Fibroblast of skin of abdomen (primary cell): ENCODE data around the gene SH3D19.
"Not testable (repeated sequence)": the region's sequence is repeated elsewhere in the genome, so short reads cannot be mapped to it uniquely, and the experiment has no call there.

Source experiments
- DNase-seq: peaks from one replicate; pipeline ENCODE4 v3.0.0-alpha.2; 2013

SH3D19 gene

DNA sequence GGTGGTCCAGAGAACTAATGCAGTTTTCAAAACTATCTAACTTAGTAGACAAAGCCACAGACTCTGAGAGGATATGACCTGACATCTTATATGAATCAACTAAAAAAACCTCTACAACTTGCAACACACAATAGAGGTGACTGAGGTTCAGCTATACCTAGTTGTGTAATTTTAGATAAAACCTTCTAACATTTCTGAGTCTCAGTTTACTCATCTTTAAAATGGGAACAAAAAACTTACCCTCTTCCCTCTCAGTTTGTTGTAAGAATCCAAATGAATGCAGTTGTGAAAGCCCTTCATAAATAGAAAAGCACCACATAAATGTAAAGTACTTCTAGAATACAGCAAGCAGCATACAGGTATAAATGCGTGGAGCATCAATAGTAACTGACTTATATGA is 5.9 kb downstream of the SH3D19 start:
- DNase-seq = no peak

DNA sequence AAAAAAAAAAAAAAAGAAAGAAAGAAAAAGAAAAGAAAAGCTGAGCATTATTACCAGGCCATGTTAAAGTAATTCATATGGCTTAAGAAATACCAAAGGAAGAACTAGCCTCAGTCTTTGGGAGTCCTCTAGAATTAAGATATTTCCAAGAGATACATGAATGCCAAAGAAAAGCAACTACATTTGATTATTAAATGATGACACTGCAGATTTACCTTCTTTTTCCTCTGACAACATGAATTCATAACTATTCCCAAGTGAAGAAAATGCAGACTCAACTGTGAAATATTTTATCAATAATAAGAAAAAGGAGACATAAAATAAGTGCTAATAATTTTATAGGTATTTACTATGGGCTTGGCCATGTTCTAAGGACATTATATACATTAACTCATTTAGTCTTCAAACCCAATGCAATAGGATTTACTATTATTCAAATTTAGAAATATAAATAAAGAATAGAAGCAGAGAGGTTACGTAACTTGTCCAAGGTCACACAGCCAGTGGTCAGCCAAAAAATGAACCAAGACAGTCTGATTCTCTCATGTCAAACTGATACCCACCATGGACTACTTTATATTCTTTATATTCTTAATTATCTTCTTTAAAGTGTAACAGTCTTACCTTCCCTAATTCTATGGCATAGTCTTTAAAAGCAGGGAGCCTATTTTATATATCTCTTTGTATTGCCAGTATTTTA is 6.9 kb downstream of the SH3D19 start:
- no peak for DNase-seq

DNA sequence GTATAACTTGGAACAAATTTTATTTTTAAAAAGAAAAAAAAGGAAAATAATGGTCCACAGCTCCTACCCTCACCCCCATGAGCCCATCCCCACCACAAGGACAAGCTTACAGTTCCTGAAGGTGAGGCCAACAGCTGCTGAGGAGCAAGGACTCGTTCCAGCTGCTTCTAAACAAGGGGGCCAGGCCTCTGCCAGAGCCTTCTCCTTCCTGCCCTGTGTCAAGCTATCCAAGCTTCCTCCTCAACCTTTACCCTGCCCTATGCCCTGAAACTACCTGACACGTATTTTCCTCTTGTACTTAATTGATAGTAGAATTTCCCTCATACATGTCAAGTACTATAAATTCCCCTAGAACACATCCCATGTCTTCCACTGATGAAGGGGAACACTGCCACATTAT is 8.8 kb downstream of the SH3D19 start:
- no peak for DNase-seq

DNA sequence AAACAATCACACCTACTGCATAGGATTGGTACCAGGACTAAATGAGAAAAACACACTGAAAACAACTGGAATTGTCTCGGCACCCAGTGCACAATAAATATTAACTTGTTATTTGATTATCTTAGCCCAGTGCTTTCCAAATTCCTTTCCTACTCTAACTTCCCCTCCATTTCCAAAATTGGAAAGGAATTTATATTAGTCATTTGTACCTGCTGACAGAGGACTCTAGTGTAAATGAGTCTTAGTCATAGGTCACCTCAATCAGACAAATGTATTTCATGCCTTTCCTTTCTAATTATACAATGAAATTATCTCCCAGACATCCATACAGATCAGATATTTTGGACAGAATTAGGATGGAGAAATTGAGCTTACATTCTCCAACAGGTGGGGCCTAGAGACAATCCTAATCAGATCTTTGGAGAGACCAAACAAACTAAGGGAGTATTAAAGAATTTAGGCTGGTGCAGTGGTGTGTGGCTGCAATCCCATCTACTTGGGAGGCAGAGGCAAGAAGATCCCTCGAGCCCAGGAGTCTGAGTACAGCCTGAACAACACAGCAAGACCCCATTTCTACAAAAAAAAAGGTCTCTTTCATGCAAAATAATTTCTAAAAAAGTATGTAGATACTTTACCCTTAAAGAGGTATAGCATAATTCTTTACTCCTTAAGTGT is 10.1 kb downstream of the SH3D19 start:
- peak; percentile 23 for DNase-seq

DNA sequence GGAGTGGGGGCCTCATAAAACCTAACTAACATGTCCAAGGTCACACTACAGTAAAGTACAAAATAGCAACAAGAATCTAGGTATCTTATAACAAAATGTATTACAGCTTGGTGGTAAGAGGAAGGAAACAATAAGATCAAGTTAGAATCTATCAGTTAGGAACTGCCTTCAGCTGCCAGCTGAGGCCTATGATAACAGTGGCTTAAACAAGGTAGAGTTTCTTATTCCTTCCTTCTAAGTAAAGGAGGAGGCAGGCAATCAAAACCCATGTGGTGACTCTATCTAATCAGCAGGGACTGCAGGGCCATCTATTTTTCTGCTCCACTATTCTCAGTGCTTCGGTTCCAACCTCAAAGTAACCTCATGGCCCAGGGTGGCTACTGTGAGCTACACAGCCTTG is 10.9 kb downstream of the SH3D19 start:
- no peak for DNase-seq

DNA sequence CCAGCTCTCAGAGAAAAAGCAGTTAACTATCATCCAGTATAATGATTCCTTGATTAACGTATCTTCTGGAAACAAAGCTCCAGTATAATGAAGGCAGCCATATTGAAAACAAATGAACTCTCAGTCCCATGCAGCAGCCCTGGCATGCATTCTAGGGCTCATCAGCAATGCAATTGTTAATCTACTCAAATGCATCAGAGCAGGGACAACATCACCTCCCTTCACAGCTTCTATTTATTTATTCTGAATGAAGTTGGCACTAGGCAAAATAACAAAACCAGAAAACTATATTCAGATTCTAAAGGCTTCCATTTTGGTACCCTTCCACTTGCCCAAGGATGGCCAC is 11.4 kb downstream of the SH3D19 start:
- no peak for DNase-seq

DNA sequence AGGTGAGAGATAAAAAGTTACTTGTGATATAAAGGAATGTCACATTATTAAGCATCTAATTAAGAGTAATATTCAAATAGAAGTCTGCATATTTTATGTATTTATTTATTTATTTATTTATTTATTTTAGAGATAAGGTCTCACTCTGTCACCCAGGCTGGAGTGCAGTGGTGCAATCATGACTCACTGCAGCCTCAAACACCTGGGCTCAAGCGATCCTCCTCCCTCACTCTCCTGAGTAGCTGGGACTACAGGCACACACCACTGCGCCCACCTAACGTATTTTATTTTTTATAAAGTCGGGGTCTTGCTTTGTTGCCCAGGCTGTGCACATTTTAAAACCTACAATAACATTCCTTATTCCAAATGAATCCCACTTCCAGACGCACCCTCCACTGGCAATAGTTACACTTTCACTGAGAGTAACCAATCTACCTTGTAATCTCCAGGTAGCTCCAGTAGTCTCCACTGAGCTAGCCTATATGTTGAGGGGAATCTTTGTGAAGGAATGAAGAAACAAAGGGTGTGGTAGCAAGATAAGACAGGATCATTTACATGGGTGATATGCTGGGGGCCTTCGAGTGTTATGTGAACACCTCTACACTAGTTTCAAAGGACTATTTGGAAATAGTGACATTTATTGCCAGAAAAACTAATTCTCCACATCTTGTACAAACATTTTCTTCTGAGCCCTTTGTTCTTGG is 11.9 kb downstream of the SH3D19 start:
- no peak for DNase-seq

DNA sequence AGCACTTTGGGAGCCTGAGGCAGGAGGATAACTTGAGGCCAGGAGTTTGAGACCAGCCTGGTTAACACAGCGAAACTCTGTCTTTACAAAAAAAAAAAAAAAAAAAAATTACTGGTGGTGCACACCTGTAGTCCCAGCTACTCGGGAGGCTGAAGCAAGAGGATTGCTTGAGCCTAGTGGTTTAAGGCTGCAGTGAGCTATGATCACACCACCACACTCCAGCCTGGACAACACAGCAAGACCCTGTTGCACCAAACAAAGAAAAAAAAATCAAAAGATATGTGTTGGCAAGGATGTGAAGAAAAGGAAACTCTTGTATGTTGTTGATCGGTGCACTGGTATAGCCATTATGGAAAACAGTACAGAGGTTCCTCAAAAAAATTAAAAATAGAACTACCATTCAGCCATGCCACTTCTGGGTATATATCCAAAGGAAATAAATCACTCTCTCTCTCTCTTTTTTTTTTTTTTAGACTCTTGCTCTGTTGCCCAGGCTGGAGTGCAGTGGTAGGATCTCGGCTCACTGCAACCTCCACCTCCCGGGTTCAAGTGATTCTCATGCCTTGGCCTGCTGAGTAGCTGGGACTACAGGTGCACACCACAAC is 15.2 kb downstream of the SH3D19 start:
- DNase-seq = no peak

DNA sequence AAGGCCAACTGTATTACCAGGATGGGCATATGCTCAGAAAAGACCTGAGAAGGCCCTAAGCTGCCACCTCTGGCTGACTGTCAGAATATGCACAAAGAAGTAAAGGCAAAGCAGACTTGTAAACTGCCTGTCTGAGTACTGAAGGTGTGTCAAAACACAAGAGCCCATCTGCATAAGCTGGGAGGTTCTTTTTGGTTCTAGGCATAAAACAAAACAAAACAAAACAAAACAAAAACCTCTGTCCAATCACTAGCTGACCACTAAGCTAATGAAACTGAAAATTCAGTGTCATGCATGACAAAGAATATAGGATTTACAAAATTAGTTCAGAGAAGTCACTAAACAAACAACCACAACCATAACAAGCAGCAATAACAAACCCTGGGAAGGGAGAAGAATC is 20.6 kb downstream of the SH3D19 start:
- DNase-seq = no peak

DNA sequence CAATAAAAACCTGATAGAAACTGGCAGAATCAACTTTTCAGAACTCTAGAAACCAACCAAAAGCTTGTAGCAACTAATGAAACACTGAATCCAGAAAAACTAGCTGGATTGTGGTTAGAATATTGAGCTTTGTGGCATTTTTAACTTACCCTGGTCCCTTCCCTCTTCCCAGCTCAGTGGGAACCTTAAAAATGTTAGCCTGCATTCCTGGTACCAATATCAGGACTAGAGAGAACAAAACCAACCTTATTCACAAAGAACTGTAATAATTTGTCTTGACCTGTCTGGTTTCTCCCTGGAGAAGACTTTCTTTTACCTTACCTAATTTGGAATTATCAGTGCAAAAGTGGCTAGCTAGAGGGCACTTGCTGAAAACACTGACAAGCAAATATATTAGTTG is 21.2 kb downstream of the SH3D19 start:
- DNase-seq = peak; percentile 10

DNA sequence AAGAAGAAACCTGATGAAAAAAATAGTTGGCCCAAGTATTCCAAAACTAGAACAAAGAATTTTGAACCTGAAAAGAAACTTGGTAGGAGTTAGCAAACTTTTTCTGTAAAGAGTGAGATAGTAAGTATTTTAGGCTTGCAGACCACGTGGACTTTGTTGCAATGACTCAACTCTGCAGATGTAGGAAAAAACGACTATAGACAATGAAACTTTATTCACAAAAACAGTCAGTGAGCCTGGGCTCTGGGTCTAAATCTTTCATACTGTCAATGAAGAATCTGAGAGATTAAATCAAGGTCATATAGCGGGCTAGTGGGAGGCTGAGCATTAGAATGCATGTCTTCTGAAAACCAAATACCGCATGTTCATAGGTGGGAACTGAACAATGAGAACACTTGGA is 23.0 kb downstream of the SH3D19 start:
- peak; percentile 75 for DNase-seq

DNA sequence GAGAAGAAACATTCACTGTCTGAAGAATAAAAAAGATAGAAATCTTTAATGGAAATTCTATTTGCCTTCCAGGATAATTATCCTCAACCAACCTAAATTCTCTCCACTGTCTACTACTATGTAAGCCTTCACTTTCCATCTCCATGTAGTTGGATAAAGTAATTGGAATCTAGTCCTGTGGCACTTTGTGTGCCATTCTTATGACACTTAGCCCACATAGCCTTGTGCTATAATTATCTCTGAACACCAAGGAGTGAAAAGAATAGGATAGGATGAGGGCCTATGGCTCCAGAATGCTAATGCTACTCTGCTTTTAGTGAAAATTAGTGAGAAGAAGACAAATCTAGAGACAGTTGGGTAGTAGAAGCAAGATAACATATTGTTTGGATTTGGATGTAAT is 28.2 kb downstream of the SH3D19 start:
- no peak for DNase-seq

DNA sequence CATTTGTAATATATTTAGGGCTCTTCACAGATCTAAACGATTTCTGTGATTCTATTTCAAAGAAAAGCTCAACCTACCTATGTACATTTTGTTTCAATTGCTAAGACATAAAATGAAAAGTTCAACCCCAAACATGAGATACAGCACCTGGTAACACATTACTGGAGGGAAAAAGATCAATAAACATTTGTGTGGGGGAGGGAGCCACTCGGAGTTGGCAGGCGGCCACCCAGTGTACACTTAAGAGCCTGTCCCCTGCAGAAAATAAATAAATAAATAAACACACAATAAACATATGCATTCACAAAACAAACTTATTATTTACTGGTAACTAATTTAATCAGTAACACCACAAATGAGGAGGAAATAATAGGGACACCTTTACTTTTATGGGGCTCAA is 29.2 kb downstream of the SH3D19 start:
- DNase-seq = no peak

DNA sequence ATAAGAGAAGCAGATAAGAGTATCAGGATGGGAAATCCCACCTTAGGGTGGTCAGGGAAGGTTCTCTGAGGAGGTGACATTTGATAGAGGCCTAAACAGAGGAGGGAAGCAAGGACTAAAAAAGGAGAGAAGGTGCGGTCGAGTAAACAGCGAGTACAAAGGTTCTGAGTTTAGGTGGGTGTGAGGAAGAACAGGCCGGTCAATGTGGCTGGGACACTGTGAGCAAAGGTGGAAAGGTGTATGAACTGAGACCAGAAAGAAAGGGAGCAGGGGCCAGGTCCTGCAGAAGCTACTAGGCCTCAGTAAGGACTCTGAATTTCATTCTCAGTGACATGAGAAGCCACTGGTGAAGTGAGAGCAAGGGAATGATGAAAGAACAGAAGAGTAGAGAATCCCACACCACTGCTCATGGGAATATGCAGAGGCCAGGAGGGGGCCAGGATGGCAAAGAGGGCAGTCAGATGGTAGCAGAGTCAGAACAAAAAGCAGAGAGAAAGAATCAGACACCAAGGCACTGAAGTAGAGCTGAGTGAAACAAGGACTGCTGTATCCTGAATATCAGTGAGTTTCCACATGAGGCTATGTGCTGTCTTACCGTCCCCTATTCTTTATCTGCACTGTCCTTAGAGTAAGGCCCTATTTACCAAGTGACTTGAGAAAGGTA is 30.4 kb downstream of the SH3D19 start:
- no peak for DNase-seq

DNA sequence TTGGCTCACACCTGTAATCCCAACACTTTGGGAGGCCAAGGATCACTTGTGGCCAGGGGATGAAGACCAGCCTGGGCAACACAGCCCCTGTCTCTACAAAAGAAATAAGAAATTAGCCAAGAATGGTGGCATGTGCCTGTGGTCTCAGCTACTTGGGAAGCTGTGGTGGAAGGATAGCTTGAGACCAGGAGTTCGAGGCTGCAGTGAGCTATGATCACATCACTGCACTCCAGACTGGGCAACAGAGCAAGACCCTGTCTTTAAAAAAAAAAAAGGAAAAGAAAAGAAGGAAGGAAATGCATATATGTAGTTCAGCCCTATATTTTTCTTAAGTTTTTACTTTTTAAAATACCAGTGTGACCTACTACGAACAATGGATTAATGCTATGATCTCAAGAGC is 33.4 kb downstream of the SH3D19 start:
- no peak for DNase-seq

DNA sequence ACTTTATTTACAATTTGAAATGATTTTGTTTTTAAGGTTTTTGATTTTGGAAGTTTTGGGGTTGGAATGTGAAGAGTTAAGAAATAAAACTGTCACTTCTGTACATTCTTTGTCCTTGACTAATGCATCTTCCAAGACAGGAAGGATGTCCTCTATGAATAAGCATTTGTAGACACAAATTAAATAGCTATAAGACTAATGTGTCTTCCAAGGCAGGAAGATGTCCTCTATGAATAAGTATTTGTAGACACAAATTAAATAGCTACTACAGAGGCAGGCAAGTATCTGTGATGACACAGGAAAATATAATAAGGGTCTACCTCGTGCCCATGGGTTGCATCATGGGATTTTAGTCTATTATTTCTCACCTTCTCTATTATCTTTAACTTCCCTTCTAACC is 33.9 kb downstream of the SH3D19 start:
- DNase-seq = peak; percentile 30

DNA sequence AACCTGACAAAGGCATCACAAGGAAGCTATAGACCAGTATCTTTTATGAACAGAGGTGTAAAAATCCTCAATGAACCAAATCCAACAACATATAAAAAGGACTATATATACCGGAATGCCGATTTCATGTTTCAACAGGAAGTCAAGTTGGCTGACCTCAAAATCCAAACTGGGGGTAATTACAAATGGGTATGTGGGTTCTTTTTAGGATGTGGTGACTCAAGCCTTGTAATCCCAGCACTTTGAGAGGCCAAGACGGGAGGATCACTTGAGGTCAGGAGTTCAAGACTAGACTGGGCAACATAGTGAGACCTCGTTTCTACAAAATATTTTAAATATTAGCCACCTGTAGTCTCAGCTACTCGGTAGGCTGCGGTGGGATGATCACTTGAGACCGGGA is 38.0 kb downstream of the SH3D19 start:
- no peak for DNase-seq

DNA sequence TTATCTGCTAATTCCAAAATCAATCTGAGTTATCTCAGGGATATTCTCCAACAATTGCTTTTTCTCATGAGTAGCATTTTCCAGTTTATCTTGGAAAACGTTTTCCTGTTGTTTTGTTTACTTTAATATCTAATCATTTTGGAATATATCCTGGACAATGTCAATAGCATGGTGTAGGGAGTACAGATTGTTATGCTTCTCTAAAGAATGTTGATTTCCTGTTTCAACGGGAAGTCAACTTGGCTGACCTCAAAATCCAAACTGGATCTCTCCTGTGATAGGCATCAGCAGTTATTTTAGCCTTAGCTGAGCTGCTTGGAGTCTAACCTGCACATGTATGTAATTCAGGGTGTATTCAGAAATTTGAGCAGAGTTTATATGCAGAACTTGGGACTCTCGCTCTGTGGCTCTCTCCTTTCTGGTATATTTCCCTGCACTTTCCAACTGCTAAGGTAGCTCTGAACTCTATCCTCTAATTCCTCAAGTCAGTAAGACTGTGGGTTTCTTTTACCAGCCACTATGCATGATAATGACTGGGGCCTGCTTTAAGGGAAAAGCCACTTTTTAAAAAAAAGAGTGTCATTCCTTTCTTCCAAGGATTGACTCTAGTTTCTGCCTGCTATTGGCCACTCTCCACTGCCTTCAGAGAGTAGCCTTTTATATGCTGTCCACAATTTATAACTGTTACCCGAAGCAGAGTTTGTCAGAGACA is 40.7 kb downstream of the SH3D19 start:
- DNase-seq = no peak

DNA sequence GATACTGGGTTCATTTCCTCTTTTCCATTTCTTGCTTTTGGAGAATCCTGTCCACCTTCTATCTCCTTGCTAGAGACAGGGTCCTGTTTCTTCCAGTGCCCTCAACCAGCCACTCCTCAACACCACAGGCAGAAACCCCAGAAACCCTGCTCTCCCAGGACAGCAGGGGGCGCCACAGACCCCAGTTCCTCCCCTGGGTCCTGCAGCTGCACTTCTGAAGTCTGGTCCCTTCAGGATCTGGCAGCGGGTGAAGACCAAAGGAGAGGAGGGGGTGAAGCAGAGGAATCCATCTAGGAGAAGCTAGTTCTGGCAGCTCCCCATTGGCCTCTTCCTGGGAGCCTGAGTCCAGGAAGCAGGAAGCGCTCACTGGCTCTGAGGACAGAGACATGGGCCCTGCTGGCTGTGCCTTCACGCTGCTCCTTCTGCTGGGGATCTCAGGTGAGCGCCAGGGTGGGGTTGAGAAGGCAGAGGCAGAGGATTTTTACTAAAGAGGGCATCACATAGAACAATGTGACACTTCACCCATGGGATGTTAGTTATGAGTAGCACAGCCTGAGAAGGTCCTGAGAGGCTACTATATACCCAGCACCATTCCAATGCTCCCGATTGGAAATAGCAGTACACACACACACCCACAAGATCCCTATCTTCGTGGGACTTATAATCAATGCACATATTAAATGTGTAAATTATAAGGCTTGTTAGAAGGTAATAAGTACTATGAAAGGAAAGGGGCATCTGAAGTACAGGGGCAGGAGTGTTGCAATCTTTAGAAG is 48.4 kb downstream of the SH3D19 start, which contains the start of gene PRSS48:
Gene PRSS48 (plus strand): TSS at position 375 of the 776 bp plus-strand sequence. CDS start 12 bp downstream, at position 387.
- DNase-seq = peak; percentile 55

DNA sequence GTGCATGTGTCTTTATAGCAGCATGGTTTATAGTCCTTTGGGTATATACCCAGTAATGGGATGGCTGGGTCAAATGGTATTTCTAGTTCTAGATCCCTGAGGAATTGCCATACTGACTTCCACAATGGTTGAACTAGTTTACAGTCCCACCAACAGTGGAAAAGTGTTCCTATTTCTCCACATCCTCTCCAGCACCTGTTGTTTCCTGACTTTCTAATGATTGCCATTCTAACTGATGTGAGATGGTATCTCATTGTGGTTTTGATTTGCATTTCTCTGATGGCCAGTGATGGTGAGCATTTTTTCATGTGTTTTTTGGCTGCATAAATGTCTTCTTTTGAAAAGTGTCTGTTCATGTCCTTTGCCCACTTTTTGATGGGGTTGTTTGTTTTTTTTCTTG is 56.5 kb downstream of the SH3D19 start:
- not testable (repeated sequence) for DNase-seq

DNA sequence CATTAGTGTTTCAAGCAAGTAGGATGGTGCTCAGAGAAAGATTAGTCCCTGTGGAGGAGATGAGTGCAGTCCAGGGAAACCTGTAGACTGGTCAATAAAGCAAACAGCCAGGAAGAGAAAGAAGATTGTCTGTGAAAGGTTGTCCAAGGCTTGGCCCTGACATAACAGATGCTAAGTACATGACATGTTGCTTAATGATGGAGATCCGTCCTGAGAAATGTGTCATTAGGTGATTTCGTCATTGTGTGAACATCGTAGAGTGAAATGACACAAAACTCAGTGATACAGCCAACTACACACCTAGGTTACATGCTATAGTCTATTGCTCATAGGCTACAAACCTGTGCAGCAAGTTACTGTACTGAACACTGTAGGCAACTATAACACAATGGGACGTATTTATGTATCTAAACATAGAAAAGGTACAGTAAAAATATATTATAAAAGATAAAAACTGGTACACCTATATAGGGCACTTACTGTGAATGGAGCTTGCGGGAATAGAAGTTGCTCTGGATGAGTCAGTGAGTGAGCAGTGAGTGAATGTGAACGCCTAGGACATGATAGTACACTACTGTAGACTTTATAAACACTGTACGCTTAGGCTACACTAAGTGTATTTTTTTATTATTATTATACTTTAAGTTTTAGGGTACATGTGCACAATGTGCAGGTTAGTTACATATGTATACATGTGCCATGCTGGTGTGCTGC is 57.4 kb downstream of the SH3D19 start:
- DNase-seq = no peak
